ENCODE data around the gene POU6F2.
A peak's percentile ranks its signal among the peaks of the same experiment; 100 is the strongest.
"Not testable (repeated sequence)": the region's sequence is repeated elsewhere in the genome, so short reads cannot be mapped to it uniquely, and the experiment has no call there.

POU6F2 gene

DNA sequence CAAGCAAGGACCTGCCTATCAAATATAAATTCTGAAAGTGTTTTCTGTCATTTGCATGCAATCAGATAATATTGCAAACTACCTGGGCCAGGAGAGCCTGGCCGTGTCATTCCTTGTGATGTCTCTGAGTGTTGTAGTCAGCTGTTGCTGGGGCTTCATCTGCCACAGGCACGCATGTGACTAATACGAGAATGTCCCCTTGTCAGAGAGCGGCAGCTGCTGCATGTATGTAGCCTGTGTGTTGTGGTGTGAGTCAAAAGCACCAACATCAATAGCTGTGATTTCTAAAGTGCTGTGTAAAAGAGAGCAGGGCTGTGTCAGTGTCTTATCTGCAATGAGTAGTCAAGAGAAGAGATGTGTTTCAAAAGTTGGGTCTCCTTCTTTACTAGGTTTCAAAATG is 155.4 kb downstream of the POU6F2 start:
- peak; percentile 45 for DNase-seq

GRCh38 chr7:39137480-39137879 is 159.8 kb downstream of the POU6F2 start:
- no peak for DNase-seq

DNA sequence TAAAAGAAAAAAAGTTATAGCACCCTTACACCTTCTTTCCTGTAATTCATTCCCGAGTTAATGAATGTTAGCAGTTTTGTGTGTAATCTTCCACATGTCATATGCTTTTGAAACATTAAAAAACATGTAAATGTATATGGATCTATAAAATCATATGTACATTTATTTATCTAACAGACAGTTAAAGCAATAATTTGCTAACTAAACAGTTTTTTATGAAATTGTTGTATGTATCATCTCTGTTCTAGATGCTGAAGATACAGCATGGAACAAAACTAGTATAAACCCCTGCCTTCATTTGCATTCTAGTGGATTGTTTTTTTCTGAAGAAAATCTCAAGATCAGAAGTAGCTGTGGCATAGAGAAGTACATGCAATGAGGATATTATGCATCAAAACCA is 165.0 kb downstream of the POU6F2 start:
- no peak for DNase-seq

- no peak for DNase-seq
Measured at GRCh38 chr7:39144420-39144819, 166.7 kb downstream of the POU6F2 start.

DNA sequence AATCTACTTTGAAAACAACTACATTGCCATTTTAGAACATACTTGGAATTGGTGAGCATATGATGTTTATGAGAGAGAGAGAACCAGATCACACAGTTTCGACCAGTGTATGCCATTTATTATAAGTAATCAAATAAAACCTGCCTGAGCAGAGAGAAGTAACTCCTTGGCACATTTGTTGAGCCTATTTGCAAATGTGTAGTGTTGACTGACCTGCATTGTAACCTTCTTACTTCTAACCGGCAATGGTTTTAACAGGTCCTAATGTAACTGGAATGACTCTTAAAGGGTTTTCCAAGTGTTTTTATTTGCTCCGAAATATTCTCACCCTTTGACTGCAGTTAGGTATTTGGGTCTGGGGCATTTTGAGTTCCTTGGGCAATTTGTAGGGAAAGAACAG is 167.6 kb downstream of the POU6F2 start:
- DNase-seq: no peak

DNA sequence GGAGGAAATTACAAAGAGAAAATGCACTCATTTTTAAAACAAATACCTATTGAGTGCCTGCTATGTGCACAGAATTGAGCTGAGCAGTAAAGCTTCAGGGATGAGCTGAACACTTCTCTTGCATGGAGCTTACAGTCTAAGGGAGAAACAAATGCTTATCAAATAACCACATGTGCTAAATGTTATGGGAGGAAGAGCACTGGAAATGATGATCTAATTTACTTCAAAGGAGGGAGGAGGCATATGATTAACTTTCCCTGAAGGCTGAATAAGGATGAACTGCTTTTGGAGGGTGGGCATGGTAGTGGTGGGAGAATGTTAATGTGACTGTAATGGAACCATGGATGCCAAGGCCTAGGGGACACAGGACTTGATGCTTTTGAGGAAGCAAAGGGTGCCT is 168.2 kb downstream of the POU6F2 start:
- no peak for DNase-seq

GRCh38 chr7:39152701-39153100 is 175.0 kb downstream of the POU6F2 start:
- peak; percentile 26 for DNase-seq

GRCh38 chr7:39153113-39153512 is 175.4 kb downstream of the POU6F2 start:
- no peak for DNase-seq

GRCh38 chr7:39153647-39154046 is 175.9 kb downstream of the POU6F2 start:
- DNase-seq: no peak

GRCh38 chr7:39154815-39155214 is 177.1 kb downstream of the POU6F2 start:
- DNase-seq: no peak

GRCh38 chr7:39158367-39158766 is 180.7 kb downstream of the POU6F2 start:
- no peak for DNase-seq

DNA sequence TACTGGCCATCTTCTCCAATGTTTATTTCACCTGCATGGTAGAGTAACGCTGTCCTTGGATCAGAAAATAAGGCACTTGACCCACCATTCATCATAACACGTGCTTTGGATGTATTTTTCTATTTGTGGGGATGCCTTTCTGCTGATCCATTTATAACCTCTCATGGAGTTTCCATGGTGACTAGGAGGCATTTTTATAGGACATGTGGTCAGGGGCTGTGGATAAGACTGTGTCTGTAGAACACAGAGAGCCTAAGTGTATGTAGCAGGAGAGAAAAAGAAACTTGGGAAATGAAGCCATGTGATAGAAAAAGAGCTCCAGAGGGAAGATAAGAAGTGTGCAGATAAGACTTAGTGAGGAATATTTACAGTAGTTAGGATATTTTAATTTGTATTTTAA is 184.2 kb downstream of the POU6F2 start:
- DNase-seq: no peak

GRCh38 chr7:39164887-39165286 is 187.2 kb downstream of the POU6F2 start:
- peak; percentile 52 for DNase-seq

- DNase-seq: no peak
Measured at GRCh38 chr7:39168403-39169098, 190.8 kb downstream of the POU6F2 start.

GRCh38 chr7:39172137-39172536 is 194.4 kb downstream of the POU6F2 start:
- DNase-seq: no peak

DNA sequence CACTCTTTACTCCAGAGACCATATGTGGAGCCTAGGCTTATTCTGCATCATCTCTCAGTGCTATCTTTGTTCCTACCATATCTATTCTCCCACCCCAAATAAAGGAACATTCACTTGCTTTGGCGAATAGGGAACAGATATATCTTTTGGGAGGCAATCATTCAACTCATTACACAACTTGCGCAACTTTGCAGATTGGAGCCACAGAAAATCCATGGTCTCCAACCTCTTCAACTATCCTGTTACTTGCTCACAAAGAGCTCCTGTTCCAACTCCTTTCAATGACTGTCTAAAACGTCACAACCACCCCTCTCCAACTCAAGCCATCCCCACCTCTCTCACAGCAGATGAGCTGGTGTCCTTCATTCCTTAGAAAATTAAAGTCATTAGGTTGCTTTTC is 203.7 kb downstream of the POU6F2 start:
- no peak for DNase-seq

DNA sequence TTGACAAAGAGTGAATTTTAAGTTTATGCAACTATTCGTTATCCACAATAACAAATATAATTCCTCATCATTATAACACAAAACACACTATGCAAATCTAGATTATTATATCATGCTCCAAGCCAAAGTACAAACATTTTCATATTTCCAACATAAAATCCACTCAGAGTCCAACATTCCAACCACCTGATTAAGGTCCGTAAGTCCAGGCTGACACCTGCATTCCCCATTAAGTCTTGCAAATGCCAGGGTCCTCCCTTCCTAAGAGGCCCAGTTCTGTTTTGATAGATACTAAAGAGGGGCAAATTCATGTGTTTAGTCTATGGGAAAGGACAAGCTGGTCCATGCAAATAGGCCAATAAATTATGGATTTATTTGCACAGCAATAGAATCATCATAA is 206.1 kb downstream of the POU6F2 start:
- no peak for DNase-seq

GRCh38 chr7:39184391-39184790 is 206.7 kb downstream of the POU6F2 start:
- DNase-seq: peak; percentile 45

GRCh38 chr7:39186131-39186530 is 208.4 kb downstream of the POU6F2 start:
- peak; percentile 33 for DNase-seq

DNA sequence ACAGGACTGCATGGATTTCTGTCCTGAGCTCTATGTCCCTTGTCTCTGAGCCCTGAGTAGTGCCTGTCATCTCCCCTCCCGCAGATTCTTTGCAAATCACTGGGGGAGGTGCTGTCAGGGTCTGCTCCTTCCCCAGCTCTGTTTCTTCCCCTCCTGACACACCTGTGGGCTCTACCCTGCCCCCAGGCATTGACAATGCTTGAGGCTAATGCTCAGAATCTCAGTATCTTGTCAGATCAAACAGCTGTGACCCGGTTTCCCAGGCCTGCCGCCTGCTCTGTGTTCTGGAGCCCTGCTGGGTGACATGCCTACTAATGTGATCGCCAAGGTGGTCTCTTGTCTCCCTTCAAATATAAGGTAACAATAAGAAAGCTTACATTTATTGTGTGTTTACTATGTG is 209.0 kb downstream of the POU6F2 start:
- DNase-seq: peak; percentile 57

- DNase-seq: no peak
Measured at GRCh38 chr7:39187130-39187529, 209.4 kb downstream of the POU6F2 start.

DNA sequence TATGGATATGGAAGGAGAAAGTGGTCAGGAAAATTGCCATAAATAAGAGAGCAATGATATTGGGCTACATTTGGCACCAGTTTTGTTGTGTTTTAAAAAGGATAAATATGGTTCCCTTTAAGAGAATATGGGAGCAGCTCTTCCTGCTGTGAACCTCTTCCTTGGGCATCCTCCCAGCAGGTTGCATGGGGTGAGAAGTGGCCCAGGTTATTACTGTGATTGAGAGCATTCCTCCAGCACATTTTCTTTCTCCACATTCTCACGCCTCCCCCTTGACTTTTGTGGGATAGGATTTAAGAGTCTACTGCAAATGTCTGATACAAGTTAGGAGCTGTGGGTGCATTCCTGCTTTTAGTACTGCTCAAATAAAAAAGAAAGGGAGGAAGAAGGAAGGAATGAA is 214.8 kb downstream of the POU6F2 start:
- DNase-seq: no peak

GRCh38 chr7:39194388-39194787 is 216.7 kb downstream of the POU6F2 start:
- not testable (repeated sequence) for DNase-seq

DNA sequence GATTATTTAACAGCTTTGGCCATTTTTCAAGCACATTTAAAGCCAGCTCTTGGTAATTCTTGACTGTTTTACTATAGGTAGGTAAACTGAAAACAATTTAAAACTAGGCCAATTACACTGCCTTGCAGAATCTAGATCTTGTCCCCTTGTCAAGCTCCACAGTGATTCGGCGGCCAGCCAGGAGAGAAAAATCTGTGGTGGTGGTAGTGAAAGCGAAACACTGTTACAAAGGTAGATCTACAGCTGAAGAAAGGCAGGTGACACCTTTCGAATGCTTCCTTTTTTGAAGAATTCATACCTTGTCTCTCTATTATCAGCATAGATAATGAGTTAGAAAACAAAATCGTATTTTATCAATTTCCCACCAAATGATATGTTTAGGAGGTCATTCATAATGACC is 218.3 kb downstream of the POU6F2 start:
- DNase-seq: no peak

- no peak for DNase-seq
Measured at GRCh38 chr7:39197831-39198230, 220.1 kb downstream of the POU6F2 start.
